HTR-8/SVneo (cell line): ENCODE data around the gene TMED4.
"Not testable (repeated sequence)": the region's sequence is repeated elsewhere in the genome, so short reads cannot be mapped to it uniquely, and the experiment has no call there.

Source experiments
- DNase-seq: peaks from one replicate; pipeline ENCODE4 v3.0.0; 2011; ENCODE audit warnings: low spot score, mixed read lengths; ENCODE audit not compliant: insufficient read length
- FAIRE-seq: peaks from 2 replicates; lab custom pipeline; 2011; peaks lifted over from hg19 to GRCh38; lab: Jason Lieb, UNC

Gene TMED4

DNA sequence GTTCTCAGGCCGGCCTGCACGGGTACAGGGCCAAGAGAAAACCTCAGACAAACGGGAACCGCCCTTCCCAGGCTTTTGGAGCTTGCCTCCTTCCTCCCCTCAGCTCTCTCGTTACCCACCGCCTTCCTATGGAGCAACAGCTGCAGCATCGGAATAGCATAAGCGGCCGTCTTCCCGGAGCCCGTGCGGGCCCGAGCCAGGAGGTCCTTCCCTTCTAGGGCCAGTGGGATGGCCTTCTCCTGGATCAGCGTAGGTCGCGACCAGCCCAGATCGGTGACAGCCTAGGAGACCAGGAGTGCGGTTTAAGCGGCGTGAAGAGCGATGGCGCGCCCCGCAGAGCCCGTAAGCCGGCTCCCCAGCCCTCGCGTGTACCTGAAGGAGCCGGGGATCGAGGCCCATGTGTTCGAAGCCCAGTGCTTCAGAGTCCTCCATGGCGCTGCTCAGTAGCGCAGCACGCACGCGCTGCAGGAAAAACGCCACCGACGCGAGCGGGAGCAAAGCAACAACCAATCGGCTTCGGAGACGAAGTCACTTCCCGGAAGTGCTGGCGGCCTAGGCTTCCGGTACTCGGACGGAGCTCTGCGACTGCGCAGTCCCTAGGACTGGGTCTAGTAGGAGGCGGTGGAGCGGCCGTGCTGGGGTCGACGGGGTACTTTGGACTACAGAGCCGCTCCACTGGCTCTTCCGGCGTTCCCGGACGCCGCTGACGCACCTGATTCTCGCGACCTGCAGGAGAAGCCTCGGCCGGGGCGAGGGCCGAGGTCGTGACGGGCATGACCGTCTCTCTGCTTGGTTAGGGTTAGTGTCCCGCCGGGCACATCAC is 8.4 kb downstream of the TMED4 start, which contains the start of gene DDX56:
Gene DDX56 (minus strand): TSS at position 445 of the 823 bp plus-strand sequence. CDS start 13 bp downstream, at position 432.
- FAIRE-seq (peak; percentile 95), DNase-seq (peak; percentile 97)

DNA sequence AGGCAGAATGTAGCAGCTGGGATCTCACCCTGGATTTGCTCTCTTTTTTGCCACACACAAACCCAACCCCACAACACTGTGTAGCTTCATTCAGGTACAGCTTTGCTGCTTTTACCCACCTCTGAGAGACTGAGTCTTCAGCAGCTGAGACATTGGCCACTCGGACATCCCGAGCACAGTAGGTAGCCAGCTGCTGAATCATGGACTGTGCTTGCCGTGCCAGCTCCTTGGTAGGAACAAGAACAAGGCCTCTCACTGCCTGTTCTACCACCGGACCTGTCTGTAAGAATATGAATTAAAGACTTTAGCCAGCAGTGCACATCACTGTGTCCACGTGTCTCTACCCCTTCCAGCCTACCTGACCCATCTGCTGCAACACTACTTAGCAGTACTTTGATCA is 9.3 kb downstream of the TMED4 start:
- DNase-seq (no peak), FAIRE-seq (no peak)

DNA sequence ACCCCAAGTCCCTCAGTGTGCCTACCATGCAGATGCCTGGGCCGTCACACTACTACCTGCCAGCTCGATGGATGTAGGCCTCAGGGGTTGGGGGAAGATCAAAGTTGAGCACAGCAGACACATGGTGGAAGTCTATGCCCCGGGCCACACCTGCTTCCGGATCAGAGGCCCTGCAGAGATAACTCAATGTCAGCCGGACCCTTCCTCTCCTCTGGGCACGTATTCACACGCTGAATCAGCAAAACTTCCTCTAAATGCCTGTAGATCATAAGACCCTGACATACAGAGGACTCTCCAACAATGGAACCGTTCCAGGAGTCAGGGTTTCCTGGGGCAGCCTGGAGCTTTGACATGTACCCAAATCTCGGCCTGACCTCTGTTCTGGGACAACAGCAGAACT is 12.1 kb downstream of the TMED4 start:
- DNase-seq (no peak), FAIRE-seq (no peak)

DNA sequence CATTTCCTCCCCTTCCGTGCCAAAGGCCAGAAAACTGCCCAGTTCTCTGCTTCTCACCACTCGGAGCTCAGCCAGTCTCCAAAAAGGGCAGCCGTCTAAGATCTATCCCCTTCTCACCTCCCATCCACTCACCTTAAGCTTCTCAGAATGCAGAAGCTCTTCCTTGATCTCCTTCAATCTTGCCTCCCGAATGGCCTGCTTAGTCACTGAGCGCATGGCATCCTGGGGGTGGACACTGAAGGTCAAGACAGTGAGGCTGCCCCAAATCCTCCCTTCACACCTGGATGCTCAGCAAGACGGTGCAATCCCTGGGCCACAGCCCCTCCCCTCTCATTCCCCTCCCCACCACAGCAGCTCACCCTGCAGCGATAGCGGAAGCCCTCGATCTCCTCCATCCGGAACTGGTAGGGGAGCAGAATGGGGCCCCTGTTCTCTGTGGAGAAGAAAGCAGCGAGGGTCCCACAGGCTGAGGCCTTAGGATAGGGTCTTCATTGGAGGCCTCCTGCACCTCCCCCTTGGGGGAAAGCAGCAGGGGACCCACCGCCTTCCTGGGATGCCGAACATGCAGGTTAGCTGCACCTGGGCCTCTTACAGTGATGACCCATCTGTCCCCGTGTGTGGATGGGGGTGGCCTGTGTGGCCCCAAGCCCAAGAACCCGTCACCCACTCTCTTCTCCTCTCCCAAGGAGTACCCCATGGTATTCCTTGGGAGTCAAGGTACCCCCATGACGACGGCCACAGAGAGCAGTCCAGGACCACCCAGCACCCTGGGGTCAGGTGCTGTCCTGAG is 13.1 kb downstream of the TMED4 start:
- no peak for DNase-seq
- no peak for FAIRE-seq

DNA sequence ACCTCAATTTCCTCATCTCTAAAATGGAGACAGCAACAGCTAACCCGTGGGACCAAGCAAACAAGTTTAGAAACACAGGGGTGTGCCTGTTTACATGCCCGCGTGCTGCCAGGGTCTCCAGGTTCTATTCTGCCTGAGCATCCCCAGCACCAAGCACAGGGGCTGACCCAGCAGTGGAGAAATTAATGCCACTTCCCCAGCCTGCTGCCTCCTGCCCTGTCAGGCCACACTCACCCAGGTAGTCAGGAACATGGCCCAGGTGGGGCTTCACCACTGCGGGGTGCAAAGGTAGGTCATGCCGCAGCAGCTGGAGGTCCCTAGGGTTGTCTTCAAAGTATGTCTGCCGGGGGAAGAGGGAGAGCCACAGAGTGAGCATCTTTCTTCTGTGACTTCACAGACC is 14.1 kb downstream of the TMED4 start:
- DNase-seq (no peak), FAIRE-seq (no peak)

DNA sequence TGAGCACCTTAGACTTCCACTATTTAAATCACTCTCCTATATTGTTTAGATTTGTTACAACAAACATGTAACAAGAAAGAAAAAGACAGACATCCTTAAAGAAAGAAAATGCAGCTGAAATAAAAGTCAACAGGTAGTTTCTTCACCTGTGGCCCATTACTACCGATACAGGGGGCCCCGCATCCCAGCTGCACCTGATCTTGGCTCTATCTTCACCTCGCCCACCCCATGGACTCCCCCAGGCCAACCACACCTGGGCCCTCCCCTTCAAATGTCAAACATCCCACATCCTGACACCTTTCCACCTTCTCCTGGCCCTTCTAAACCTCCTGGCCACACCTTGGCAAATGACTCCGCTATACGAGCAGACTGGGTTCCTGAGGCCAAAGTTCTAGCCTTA is 15.4 kb downstream of the TMED4 start:
- no peak for DNase-seq
- FAIRE-seq: no peak

DNA sequence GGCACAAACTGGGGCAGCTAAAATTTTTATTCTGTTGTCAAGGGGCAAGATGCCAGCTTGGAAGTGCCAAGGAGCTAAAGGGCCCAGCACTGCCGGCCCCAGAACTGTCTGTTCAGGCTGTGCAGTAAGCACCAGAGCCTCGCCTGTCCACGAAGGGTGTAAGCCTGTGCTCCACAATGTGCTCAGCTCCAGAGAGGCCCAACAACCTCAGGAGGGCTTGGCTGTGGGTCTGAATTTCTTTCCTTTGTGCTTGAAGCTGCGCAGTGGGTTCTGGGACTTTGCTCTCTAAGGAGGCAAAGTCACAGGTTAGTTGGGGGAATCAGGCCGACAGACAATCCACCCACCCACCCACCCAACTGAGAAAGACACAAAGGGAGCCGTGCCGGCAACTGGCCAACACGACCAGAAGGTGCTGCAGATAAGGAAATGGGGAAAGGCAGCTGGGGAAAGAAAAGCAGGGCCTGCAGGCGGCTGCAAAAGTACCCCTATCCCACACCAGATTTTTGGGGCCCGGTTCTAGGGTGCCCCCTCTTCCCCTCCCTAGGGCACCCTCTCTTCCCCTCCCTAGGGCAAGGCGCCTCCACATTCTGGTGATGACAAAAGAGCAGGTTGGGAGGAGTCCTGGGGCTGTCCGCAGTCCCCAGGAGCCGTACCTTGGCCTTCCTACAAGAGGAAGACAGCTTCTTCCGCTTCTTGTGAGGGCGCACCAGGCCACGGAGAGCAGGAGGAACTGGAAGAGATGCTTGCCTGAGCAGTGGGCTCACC is 16.1 kb downstream of the TMED4 start:
- FAIRE-seq: no peak
- DNase-seq: no peak

DNA sequence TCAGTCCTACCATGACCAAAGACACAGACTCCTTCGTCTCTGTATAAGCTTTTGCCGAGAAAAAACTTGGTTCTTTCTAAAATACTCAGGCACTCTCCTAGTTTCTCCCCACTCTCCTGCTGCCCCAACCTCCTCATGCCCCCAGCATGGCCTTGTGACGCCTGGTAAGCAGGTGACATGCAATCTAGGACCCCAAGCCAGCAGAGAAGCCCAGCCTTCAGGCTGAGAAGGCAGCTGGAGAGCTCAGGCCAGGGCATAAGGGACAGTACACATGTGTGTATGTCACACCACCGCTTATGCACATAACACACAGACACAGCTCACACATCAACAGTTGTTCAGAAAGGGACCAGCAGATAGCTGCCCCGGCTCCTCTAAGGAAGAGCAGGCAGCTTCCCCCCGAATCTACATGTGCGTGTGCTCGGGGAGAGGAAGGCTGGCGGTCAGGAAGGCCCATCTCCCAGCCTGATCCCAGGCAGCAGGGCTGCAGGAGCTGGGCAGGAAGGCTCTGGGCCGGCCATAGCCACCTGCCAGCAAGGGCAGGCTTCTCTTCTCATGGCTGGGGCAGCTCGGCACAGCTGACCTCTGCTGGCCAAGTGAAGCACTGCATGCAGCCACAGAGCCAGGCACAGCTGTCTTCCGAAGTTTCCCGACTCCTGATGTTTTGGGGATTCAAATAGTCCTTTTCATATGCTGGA is 16.8 kb downstream of the TMED4 start:
- no peak for FAIRE-seq

DNA sequence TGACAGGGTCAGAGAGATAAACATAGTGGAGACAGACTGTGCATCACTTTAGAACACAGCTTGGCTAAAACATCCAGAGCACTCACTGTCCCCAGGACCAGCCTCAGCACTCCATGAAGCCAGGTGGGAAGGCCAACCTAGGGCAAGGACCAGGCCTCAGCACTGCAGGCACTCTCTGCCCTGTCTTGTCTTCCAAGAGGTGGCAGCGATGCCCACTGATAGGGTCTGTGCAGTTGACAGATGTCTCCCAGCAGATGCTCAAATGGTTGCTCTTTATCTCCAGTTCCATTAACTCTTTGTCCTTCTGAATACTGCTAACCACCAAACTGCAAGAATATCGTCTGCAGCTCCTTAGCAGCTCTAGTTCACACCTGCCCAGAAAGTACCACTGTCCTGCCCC is 17.4 kb downstream of the TMED4 start:
- DNase-seq (no peak), FAIRE-seq (no peak)

More for the DNA sequence above, 16.8 kb downstream of the TMED4 start:
- peak; percentile 66 for DNase-seq

DNA sequence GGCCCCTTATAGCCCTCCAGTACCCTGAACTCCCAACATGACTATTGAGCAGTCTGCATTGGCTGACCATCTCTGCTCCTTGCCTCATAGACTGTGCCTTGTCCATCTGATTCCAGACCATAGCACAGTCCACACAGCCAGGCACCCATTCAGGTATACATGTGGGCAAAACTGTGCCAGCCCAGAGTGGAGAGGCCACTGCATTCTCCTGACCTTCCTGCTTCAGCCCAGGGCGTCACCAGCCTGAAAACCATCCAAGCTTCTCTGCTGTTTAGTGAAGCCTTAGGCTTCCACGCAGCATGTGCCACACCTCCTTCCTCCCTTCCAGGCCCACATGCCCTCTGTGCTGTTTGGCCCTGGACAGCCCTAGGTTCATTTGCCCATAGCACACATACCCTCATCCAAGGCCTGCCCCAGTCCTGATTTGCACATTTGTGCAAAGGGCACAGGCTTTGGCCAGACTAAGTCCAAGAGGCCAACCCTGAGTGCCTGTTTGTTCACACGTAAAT is 18.8 kb downstream of the TMED4 start:
- FAIRE-seq (no peak), DNase-seq (no peak)

DNA sequence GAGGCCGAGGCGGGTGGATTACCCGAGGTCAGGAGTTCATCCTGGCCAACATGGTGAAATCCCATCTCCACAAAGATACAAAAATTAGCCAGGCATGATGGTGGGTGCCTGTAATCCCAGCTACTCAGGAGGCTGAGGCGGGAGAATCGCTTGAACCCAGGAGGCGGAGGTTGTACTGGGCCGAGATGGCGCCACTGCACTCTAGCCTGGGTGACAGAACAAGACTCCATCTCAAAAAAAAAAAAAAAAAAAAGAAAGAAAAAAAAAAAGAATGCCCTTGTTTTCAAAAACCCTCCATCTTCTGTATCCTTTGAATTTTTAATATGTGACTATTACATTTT is 19.4 kb downstream of the TMED4 start:
- FAIRE-seq: not testable (repeated sequence)

DNA sequence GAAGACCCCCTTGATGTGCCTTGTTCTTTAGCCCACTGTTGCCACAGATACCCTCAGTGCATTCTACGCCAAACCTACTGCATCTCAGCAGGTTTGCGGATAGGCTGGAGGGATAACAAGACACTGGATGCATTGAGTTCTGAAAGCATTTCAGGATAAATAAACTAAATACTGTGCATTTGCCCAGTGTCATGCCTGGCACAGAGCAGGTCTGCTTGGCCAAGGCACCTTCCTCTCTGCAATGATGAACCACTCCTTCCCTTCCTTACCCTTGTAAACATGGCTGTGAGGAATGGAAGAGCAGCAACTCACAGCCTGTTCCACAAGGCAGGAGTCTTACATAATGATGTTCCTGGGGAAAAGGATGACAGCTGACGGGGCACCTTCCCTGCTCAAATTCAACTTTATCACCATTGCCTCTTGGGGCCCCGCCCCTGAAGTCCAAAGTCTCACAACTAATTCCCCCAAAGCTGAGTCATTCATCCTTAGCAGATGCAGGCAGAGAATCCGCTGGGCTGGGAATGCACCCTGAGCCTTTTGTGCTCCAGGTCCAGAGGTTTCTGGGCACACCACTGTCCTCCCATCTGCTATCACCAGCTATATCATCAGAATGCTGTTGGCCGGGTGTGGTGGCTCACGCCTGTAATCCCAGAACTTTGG is 19.9 kb downstream of the TMED4 start:
- FAIRE-seq (no peak), DNase-seq (peak; percentile 36)

More for the DNA sequence above, 19.4 kb downstream of the TMED4 start:
- not testable (repeated sequence) for DNase-seq

DNA sequence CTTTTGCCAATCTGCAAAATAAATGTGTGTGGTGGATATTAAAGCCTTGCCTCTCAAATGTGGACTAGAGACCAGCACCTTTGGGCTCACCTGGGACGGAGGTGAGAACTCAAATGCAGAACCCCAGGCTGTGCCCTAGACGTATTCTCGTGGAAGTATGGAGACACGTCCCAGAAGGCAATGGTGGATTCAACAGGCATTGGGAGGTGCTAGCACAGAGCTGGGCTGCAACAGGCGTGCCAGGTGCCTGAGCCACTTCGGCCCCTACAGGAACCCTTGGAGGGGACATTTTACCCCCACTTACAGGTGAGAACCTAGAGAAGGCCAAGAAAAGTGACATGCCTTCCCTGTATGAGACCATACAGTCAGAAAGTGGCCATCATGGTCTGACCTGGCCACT is 20.6 kb downstream of the TMED4 start:
- DNase-seq (no peak), FAIRE-seq (no peak)

DNA sequence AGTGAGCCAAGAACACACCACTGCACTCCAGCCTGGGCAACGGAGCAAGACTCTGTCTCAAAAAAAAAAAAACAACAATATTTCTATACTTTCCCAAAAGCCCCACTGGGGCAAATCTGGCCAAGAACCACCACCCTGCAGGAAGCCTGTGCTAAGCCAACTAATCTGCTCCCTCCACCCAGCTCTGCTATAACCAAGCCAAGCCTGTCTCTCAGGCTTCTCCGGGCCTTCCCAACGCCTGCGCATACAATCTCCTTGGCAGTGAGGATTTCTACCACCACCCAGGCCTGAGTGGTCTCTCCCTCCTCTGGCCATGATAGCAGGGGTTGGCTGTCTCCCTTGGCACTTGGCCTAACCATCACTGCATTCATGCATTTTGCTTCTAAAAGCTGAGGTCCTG is 22.5 kb downstream of the TMED4 start:
- no peak for DNase-seq
- no peak for FAIRE-seq

DNA sequence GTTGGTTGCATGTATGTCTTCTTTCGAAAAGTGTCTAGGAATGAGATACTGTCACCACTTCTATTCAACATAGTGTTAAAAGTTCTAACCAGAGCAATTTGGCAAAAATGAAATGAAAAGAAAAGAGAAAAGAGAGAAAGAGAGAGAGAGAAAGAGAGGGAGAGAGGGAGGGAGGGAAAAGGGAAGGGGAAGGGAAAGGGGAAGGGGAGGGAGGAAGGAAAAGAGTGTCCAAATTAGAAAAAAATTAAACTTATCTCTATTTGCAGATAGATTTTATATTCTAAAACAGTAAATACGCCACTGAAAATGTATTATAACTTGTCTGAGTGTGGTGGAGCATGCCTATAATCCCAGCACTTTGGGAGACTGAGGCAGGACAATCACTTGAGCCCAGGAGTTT is 24.5 kb downstream of the TMED4 start:
- no peak for FAIRE-seq

DNA sequence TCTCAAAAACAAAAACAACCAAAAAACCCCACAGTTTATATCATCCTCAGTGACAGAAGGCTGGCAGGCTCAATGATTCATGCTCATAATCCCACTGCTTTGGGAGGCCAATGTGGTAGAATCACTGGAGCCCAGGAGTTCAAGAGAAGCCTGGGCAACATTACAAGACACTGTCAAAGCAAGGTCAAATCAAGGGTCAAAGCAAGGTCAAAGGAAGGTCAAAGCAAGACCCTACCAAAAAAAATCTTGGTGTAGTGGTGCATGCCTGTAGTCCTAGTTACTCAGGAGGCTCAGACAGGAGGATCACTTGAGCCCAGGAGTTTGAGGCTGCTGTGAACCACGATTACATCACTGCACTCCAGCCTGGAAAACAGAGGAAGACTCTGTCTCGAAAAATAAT is 26.7 kb downstream of the TMED4 start:
- no peak for DNase-seq
- no peak for FAIRE-seq

More for the DNA sequence above, 24.5 kb downstream of the TMED4 start:
- DNase-seq: no peak

DNA sequence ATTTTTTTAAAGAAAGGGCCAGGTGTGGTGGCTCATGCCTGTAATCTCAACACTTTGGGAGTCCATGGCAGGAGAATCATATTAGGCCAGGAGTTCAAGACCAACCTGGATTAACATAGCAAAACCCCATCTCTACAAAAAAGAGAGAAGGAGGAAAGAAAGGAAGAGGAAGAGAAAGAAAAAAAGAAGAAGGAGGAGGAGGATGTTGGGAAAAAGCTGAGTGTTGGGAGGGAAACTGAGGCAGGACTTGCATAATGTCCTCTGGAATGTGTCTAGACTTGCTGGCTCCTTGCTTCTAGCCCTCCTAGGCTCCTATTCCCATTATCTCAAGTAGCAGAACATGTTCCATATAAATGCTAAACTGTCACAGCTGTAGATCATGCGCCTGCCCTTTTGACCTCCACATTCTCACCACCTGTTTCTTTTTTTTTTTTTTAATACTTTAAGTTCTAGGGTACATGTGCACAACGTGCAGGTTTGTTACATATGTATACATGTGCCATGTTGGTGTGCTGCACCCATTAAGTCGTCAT is 29.5 kb downstream of the TMED4 start:
- not testable (repeated sequence) for FAIRE-seq, DNase-seq

DNA sequence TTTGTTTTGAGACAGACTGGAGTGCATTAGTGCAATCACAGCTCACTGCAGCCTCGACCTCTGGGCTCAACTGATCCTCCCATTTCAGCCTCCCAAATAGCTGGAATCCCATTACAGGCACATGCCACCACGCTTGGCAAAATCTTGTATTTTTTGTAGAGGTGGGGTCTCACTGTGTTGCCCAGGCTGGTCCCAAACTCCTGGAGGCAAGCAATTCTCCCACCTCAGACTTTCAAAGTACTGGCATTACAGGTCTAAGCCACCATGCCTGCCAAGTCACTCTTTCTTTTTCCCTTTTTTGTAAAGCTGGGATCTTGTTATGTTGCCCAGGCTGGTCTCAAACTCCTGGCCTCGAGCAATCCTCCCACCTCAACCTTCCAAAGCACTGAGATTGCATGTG is 32.6 kb downstream of the TMED4 start:
- DNase-seq: no peak
- FAIRE-seq: no peak

DNA sequence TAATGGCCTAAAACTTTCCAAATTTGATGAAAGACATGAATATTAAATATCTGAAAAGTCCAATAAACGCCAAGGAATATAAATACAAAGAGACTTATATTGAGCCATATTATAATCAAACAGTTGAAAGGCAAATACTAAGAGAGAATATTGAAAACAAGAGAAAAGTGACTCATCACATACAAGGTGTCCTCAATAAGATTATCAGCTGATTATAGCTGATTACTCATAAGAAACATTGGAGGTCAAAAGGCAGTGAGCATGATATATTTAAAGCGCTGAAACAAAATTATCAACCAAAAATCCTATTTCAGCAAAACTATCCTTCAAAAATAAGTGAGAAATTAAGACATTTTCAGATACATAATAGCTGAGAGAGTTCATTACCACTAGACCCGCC is 33.1 kb downstream of the TMED4 start:
- no peak for FAIRE-seq
- DNase-seq: no peak
